Hepatocyte (in vitro differentiated cells): ENCODE measurements around the gene ZNF518A. TPM values are rescaled to one million over a fixed set of nuclear protein-coding genes. Genes with fewer than 3 reads are reported as not detected.
A peak's percentile ranks its signal among the peaks of the same experiment; 100 is the strongest.

ENCODE experiments used
- DNase-seq: peaks from one replicate; pipeline ENCODE4 v3.0.0-alpha.2; 2016; ENCODE audit warnings: low spot score
- H2AFZ ChIP-seq: fragments of 200-600 bp; sonication (generic); 2 replicates; pipeline ENCODE4 v1.6.0; 2016; ENCODE audit warnings: antibody characterized with exemption, mild to moderate bottlenecking
- H3K27ac ChIP-seq: fragments of 200-600 bp; sonication (generic); 2 replicates; pipeline ENCODE4 v1.5.1; 2016; ENCODE audit warnings: mild to moderate bottlenecking
- H3K27me3 ChIP-seq: fragments of 200-600 bp; sonication (generic); 2 replicates; pipeline ENCODE4 v1.6.1; 2016
- H3K36me3 ChIP-seq: fragments of 200-600 bp; sonication (generic); replicated peaks from 2 replicates; pipeline ENCODE4 v1.5.1; 2016; ENCODE audit warnings: low read depth; ENCODE audit not compliant: insufficient read depth
- H3K4me1 ChIP-seq: fragments of 200-600 bp; sonication (generic); 2 replicates; pipeline ENCODE4 v1.5.1; 2016; ENCODE audit warnings: mild to moderate bottlenecking, moderate library complexity; ENCODE audit not compliant: insufficient read depth
- H3K4me2 ChIP-seq: fragments of 200-600 bp; sonication (generic); 2 replicates; pipeline ENCODE4 v1.6.0; 2016
- H3K4me3 ChIP-seq: fragments of 200-600 bp; sonication (generic); 2 replicates; pipeline ENCODE4 v1.5.1; 2016; ENCODE audit warnings: mild to moderate bottlenecking
- H3K79me2 ChIP-seq: fragments of 200-600 bp; sonication (generic); 2 replicates; pipeline ENCODE4 v1.6.0; 2017; ENCODE audit warnings: mild to moderate bottlenecking
- H3K9me2 ChIP-seq: fragments of 200-600 bp; sonication (generic); replicated peaks from 2 replicates; pipeline ENCODE4 v1.6.0; 2017; ENCODE audit warnings: mild to moderate bottlenecking; ENCODE audit not compliant: insufficient read depth
- H3K9me3 ChIP-seq: fragments of 200-600 bp; sonication (generic); 2 replicates; pipeline ENCODE4 v1.5.1; 2016; ENCODE audit warnings: low read depth, mild to moderate bottlenecking
- H4K20me1 ChIP-seq: fragments of 200-600 bp; sonication (generic); 2 replicates; pipeline ENCODE4 v1.6.0; 2016; ENCODE audit warnings: mild to moderate bottlenecking; ENCODE audit not compliant: insufficient read depth, poor library complexity, severe bottlenecking
- CTCF ChIP-seq: fragments of 200-600 bp; sonication (generic); IDR thresholded peaks from 2 replicates; pipeline ENCODE4 v1.5.1; 2016; ENCODE audit warnings: antibody characterized with exemption, mild to moderate bottlenecking; ENCODE audit not compliant: poor library complexity
- EZH2 ChIP-seq: fragments of 200-600 bp; sonication (generic); IDR thresholded peaks from 2 replicates; pipeline ENCODE4 v1.6.1; 2016; ENCODE audit warnings: antibody characterized with exemption, mild to moderate bottlenecking, borderline replicate concordance
- EZH2phosphoT487 ChIP-seq: fragments of 200-600 bp; sonication (generic); IDR thresholded peaks from one replicate; pipeline ENCODE4 v1.6.1; 2018; ENCODE audit warnings: antibody characterized with exemption, mild to moderate bottlenecking, low read depth, moderate library complexity; ENCODE audit not compliant: unreplicated experiment, severe bottlenecking
- WGBS: methylation state at CpG from one replicate; pipeline ENCODE4 v1.1.6; 2016; ENCODE audit warnings: low lambda C conversion rate; ENCODE audit errors: missing lambda C conversion rate; 5-methylcytosine and 5-hydroxymethylcytosine counted together
- polyA plus RNA-seq: library from polyadenylated mRNA; unstranded; fragments of >200 nt; fragmentation: Nextera tagmentation; extraction: Ambion mirVana; gene quantifications from 2 replicates; pipeline ENCODE4 v1.2.1, GENCODE V29; 2016
- total RNA-seq: library from RNA; depleted of rRNA; stranded (reverse); fragments of >200 nt; gene quantifications from 2 replicates; pipeline ENCODE4 v1.2.3, GENCODE V29; 2014

ZNF518A gene
- total RNA-seq (23.5 and 26.0 TPM in 2 replicates), polyA plus RNA-seq (16.2 and 16.7 TPM in 2 replicates)

- DNase-seq: peak; percentile 97
- 10% methylated on average over 48 of the region's 48 CpGs for WGBS
- no peaks in the 10 kb centered on the region for H3K27me3 ChIP-seq
- no peaks in the 10 kb centered on the region for H3K9me3 ChIP-seq
- peak within 1 kb of the TSS; percentile 72 for H3K4me3 ChIP-seq
- peak within 1 kb of the TSS; percentile 78 for H3K4me2 ChIP-seq
- no peak for TF ChIP-seq CTCF
- TF ChIP-seq EZH2phosphoT487: no peak
- TF ChIP-seq EZH2: no peak
- peak within 1 kb of the TSS; percentile 100 for H3K27ac ChIP-seq
- H4K20me1 ChIP-seq: no peaks in the 10 kb centered on the region
- peak within 1 kb of the TSS; percentile 94 for H2AFZ ChIP-seq
- H3K36me3 ChIP-seq: no peaks in the 10 kb centered on the region
- no peaks in the 10 kb centered on the region for H3K9me2 ChIP-seq
- H3K4me1 ChIP-seq: peaks cover 21% of the 10 kb centered on the region
- H3K79me2 ChIP-seq: peaks cover 31% of the 10 kb centered on the region
Observed at GRCh38 chr10:96129387-96130325, at the start of gene ZNF518A. TSS of gene ZNF518A (plus strand) at chr10:96130297. CDS start at chr10:96156323, 26,026 bp downstream.

- Histone ChIP-seq H3K9me2 (no peaks in the 10 kb centered on the region), H3K4me3 (no peak overlapping the region), H3K36me3 (no peaks in the 10 kb centered on the region), H3K4me2 (no peak overlapping the region), H4K20me1 (no peaks in the 10 kb centered on the region), H3K27me3 (no peaks in the 10 kb centered on the region), H3K4me1 (no peaks in the 10 kb centered on the region), H3K27ac (no peak overlapping the region), H3K9me3 (no peaks in the 10 kb centered on the region), H3K79me2 (no peaks in the 10 kb centered on the region), H2AFZ (no peak overlapping the region)
- no peak for TF ChIP-seq CTCF
- TF ChIP-seq EZH2phosphoT487: no peak
- no peak for TF ChIP-seq EZH2
- DNase-seq: no peak
- WGBS: 96% methylated on average over 2 of the region's 2 CpGs
Observed at GRCh38 chr10:96082153-96082552, 47.9 kb upstream of the ZNF518A start.

- Histone ChIP-seq H3K79me2 (no peaks in the 10 kb centered on the region), H3K9me2 (no peaks in the 10 kb centered on the region), H3K4me1 (no peaks in the 10 kb centered on the region), H4K20me1 (no peaks in the 10 kb centered on the region), H3K27ac (no peak overlapping the region), H3K27me3 (no peaks in the 10 kb centered on the region), H3K4me3 (no peak overlapping the region), H3K4me2 (no peak overlapping the region), H2AFZ (no peak overlapping the region), H3K9me3 (no peaks in the 10 kb centered on the region), H3K36me3 (no peaks in the 10 kb centered on the region)
- DNase-seq: no peak
- WGBS: 78% methylated on average over 1 of the region's 1 CpG
- TF ChIP-seq CTCF (no peak), EZH2phosphoT487 (no peak), EZH2 (no peak)
Observed at GRCh38 chr10:96082748-96083147, 47.3 kb upstream of the ZNF518A start.
